GM18502 (cell line): ENCODE results near the gene CD99L2.

Source experiments
- ATAC-seq: cut with Tn5 transposase; IDR thresholded peaks from one replicate; pipeline ENCODE4 v1.9.1; 2021; ENCODE audit warnings: mild to moderate bottlenecking; ENCODE audit not compliant: unreplicated experiment, poor library complexity

CD99L2 gene

GRCh38 chrX:150821971-150822370 lies 76.5 kb downstream of the CD99L2 start:
- ATAC-seq, result no peak

- ATAC-seq, result no peak
These were observed 84.5 kb downstream of the CD99L2 start for GRCh38 chrX:150813922-150814321.

GRCh38 chrX:150806827-150807226 lies 91.6 kb downstream of the CD99L2 start:
- no peak for ATAC-seq

GRCh38 chrX:150805736-150806135 lies 92.7 kb downstream of the CD99L2 start:
- ATAC-seq, result no peak

- ATAC-seq, result no peak
These were observed 105.4 kb downstream of the CD99L2 start for GRCh38 chrX:150792949-150793527.

GRCh38 chrX:150790021-150790420 lies 108.4 kb downstream of the CD99L2 start:
- peak; percentile 69 for ATAC-seq

DNA sequence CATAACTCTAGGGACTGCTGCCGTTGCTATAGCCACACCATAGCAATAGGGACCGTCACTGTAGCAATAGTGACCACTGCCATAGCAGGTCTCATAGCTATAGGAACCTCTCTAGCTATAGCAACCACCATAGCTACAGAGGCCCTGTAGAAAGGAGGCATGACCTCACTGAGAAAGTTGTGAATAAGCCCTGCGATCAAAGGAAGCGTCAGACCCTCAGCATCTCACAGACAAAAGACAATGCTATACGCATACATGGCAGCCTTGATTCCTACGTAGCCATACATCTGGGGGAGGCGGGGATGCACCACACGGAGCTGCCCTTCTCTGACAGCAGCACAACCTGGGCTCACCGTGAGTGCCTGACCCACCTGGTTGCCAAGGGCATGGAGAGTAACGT lies 116.8 kb downstream of the CD99L2 start:
- ATAC-seq, result no peak

- no peak for ATAC-seq
These were observed 119.1 kb downstream of the CD99L2 start for GRCh38 chrX:150779385-150779784.

DNA sequence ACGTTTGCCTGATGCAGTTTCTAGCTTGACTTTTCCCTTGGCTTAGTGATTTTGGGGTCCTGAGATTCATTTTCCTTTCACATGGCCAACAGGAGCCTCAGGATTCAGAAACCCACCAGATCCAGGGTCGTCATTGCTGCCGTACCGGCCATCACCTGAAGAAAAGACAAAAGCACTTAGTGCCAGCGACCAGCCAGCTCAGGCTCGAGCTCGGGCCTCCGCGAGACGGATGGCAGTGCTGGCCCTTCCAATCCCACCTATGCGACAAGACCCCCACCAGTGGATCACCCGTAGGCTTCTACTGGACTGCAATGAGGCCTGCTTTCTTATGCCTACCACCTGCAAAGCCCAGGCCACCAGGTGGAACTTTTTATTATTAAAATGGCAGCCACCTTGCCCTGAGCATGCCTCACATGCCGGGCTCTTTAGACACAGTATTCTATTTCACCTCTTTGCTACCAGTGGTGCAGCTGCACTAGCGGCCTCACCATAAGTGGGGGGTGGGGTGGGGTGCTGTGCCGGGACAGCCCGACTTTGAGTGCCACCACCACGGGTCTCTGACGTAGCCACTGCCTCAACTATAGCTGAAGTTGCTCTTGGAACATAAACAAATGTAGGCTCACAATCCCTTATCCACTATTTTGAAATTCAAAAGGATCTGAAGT lies 121.0 kb downstream of the CD99L2 start:
- no peak for ATAC-seq

GRCh38 chrX:150775569-150776350 lies 122.7 kb downstream of the CD99L2 start:
- no peak for ATAC-seq

DNA sequence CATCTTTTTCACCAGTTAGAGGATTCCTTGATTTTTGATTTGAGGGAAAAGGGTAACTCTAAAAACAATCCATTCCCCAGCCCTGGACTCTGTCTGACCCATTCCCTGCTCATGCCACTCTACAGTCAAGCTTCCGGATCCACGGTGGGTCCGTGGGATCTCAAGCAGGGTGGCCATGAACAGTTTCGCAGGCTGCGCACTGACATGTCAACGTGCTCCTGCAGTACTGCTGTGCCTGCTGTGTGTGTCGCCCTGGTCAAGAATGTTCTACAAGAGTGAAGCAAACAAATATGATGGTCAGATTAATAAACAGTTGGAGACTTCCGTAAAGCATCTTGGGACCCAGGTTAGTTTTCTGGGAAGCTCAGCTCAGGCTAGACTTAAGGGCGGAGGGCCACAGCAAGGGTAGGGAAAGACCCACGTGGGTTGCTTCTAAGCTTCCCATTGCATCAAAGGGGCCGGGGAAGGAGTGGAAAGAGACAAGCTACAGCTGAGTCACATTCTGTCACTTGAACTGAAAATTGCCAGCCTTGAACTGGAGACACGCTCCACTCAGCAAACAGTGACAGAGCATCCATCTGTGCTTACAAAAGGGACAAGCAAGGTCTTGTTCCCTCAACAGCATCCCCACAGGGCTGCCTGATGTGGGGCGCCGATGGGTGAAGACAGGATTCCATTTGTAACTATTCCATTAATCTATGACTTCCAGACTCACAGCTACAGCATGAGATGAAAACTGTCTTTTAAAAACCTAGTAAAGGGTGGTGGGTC lies 123.5 kb downstream of the CD99L2 start:
- ATAC-seq, result no peak

DNA sequence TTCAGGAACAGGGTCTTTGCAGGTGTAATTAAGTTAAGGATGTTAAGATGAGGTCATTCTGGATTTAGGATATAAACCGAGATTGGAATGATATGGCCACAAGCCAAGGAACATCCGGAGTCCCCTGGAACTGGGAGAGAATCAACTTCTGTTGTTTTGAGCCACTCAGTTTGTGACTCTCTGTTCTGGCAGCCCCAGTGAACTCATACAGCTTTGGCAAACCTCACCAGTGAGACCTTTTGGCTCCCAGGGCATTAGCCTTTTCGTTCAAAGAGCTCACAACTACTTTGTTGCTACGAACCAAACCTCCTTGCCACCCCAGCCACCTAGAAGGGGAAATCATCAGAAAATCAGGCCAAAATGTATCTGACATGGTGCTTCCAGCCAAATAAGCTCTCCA lies 124.8 kb downstream of the CD99L2 start:
- ATAC-seq, result no peak

DNA sequence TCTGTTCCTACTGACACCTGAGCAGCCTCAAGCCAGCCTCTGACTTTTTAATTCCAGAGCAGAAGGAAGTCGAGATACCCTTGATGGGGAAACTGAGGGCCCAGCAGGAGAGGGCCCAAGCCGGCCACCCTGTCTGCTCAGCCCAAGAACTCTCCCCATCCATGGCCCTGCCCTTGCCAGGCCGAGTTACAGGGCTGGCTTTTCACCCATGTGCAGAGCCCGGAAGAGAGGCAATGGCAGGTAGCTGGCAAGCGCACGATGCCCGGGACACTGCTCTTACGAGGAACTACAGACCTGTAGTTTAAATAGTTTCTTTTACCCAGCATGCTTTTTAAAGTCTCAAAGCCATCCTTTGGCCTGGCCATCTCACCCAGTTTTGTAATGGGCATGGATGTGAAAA lies 125.4 kb downstream of the CD99L2 start:
- ATAC-seq, result no peak

- peak; percentile 83 for ATAC-seq
These were observed 126.1 kb downstream of the CD99L2 start for GRCh38 chrX:150772150-150772970.

DNA sequence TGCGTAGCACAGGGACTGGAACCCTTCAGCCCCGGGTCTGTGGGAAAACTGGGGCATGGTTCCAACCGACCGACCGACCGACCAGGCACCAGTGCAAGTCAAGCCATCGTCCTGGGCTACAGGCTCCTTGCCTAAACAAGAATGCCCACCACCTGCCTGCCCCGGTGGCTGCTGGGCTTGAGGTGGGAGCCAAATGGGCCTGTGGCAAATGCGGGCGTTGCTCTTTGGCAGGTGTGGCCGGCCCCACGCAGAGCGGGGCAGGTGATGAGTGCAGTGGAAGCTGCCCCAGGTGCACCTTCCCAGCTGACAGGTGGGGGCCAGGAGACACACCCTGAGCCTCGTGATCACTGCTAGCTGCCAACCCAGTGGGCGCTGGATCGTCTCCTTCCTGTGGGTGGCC lies 127.4 kb downstream of the CD99L2 start:
- ATAC-seq, result no peak

DNA sequence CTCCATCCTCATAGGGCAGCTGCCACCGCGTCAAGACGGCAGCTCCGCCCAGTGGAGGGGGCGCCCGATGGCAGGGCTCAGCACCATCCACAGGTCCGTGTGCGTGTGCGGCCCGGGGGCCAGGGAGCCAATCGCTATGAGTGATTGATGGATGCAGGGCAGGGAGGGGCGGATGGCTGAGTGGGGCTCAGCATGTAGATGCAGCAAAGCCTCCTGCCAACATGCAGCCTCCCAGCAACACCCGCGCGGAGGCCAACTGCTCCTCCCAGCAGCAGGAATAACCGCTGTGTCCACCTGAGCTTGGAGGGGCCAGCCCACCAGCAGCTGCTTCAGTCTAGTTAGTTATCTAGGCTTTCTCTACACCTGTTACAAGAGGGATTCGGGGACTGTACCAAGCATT lies 127.8 kb downstream of the CD99L2 start:
- ATAC-seq, result no peak

GRCh38 chrX:150769408-150769807 lies 129.1 kb downstream of the CD99L2 start:
- ATAC-seq, result no peak

DNA sequence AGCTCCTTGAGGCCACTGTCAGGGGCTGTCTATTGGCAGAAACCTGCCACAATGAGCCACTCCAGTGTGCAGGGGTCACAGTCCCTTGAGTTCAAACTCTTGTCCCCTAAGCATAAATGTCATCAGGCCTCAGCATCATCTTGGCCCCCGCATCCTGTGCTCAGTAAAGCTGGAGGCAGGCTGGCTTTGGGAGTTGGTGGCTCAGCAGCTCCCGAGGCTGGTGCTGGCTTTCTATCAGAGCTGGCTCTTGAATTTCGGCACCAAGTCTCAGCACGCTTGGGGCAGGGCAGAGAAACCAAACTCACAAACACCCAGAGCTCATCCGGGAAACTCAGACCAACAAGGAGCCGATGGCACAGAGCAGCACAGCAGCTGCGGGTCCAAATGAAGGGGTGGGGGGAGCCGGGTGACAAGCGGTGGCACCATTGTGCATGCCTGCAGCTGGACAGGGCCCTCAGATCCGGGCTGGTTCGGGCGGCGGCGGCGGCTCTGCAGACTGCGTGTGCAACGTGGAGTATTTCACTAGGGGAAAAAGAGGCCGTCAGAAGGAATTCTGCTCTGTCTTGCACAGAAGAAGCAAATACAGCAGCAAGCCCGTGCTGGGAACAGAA lies 129.8 kb downstream of the CD99L2 start:
- ATAC-seq, result no peak

DNA sequence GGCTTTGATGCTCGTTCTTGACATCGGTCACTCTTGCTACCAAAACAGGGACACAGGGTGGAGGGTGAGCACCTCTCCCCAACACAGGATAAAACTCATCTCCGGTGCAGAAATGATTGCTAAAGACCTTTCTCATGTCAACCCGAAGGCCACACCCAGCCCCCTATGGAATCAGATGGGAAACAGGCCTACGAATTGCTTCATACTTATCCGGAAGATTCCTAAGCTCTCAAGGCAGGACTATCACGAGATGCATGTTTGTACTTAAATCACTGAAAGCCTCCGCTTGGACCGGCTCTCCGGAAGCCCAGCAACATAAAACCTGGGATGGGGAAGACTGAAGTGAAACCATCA lies 130.4 kb downstream of the CD99L2 start:
- no peak for ATAC-seq
